ENCODE data around the gene B3GNT3.

GRCh38 chr19:17861542-17862402 lies 66.8 kb downstream of the B3GNT3 start:
- TF ChIP-seq GABPA (IDR thresholded peaks at IDR 0.05; ENCODE audit: low read depth, low read length): no peak
- TF ChIP-seq GABPA (CRISPR knock-in tag; IDR thresholded peaks at IDR 0.05; ENCODE audit: low read depth): no peak
- TF ChIP-seq FOXP1 (IDR thresholded peaks at IDR 0.05): no peak
- no peak for TF ChIP-seq FOXP1 (CRISPR knock-in tag; IDR thresholded peaks at IDR 0.05)
- TF ChIP-seq BRF2 (CRISPR knock-in tag; IDR thresholded peaks at IDR 0.05): no peak
- no peak for TF ChIP-seq PRDM4 (CRISPR knock-in tag; IDR thresholded peaks at IDR 0.05; ENCODE audit: borderline replicate concordance)
- TF ChIP-seq CTCF (CRISPR knock-in tag; IDR thresholded peaks at IDR 0.05): no peak
- no peak for TF ChIP-seq MXI1 (IDR thresholded peaks at IDR 0.05; ENCODE audit: borderline replicate concordance, low read depth, low read length)
- TF ChIP-seq ZNF720 (CRISPR knock-in tag; IDR thresholded peaks at IDR 0.05): no peak
- no peak for TF ChIP-seq HMG20B (CRISPR knock-in tag; conservative IDR thresholded peaks at IDR 0.05)
- TF ChIP-seq SETDB1 (CRISPR knock-in tag; IDR thresholded peaks at IDR 0.05; ENCODE audit: borderline replicate concordance): no peak
- no peak for TF ChIP-seq ZNF749 (CRISPR knock-in tag; IDR thresholded peaks at IDR 0.05; ENCODE audit: borderline replicate concordance)
- TF ChIP-seq ZNF574 (CRISPR knock-in tag; IDR thresholded peaks at IDR 0.05): no peak
- TF ChIP-seq ZFY (CRISPR knock-in tag; IDR thresholded peaks at IDR 0.05): no peak

All from HepG2 (cell line).